ENCODE data around the gene MRPL46. TPM values are rescaled to one million over a fixed set of nuclear protein-coding genes. Genes with fewer than 3 reads are reported as not detected.
A peak's percentile ranks its signal among the peaks of the same experiment; 100 is the strongest.

Gene MRPL46
- total and polyA plus RNA-seq, 9 of the 15 experiments (the other 6 are each of a cell fraction or from before 2014, with no cell fraction given), result 41.2 to 72.2 (median 49.8) TPM

DNA sequence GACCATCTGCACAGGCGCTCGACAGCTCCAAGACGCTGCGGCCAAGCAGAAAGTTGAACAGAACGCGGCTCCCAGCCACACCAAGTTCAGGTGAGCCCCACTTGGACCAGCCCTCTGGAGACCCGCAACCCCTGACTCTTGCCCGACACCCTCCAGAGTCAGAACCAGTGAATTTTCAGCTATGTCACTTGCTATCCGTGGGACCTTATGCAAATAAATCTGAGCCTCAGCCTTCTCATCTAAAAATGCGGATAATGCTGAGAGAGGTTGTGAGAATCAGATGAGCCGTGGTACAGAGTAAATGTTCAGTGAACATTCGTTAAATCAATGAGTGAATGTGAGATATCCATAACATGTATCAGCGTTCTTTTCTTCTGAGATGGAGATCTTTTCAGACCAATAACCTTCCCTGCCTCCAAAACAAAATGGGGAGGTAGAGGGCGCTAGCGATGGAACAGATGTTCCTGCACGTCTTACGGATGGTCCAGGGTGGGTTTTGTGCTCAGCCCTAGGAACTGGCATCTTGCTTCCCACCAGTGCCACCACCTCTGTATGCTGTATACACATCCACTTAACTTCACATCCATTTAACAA is 844 bp upstream of the MRPL46 start:
- ChIA-PET CTCF (ENCODE audit: low intra/inter-chr PET ratio) (no interaction called here), POLR2A (interaction anchor here (0.6 to 1.3 kb wide), 10 partner anchors 10 to 250 kb away, joined by 3 to 16 read pairs (median 4); no protein-coding TSS in a partner anchor)
- H3K4me2 ChIP-seq (ENCODE audit: insufficient read depth, low read length), result peak overlapping the region; percentile 99
- H3K79me2 ChIP-seq (ENCODE audit: control insufficient read depth, insufficient read depth, low read length), result peaks cover 50% of the 10 kb centered on the region
- intact Hi-C loops (cut with micrococcal nuclease) (no loop called here), in situ Hi-C loops (cut with MboI) (no loop called here)
- no peaks in the 10 kb centered on the region for H3K9me1 ChIP-seq (ENCODE audit: control insufficient read depth, insufficient read depth, low read length)
- no peaks in the 10 kb centered on the region for H3K9me3 ChIP-seq (replicated peaks; ENCODE audit: control insufficient read depth, insufficient read depth, low read depth, low read length)
- FAIRE-seq (no peak), DNase-seq (ENCODE audit: extremely low read depth in 1 of 4, low spot score in 3 of 4) (peak; percentile 27 to 51 (median 38)), ATAC-seq (peak; percentile 34)
- BruUV-seq (replicated peaks), result TSS peak; percentile 64
- peak overlapping the region; percentile 99 for H3K27ac ChIP-seq (ENCODE audit: extremely low read depth, low read depth, low read length)
- peaks cover 5 to 15% of the 10 kb centered on the region in 2 experiments; a peak in 4 of 5 replicates for H3K4me1 ChIP-seq (replicated peaks in 1 of 2; ENCODE audit: control insufficient read depth in 2 of 2, insufficient read depth in 2 of 2, low read length in 2 of 2)
- H3K4me3 ChIP-seq, result peak overlapping the region; percentile 88
- no peaks in the 10 kb centered on the region for H3K27me3 ChIP-seq (ENCODE audit: control insufficient read depth in 2 of 2, insufficient read depth in 2 of 2, low read length in 2 of 2)
- peak overlapping the region; percentile 97 for H2AFZ ChIP-seq (ENCODE audit: low read depth, low read length)
- 2% methylated on average over 17 of the region's 17 CpGs for WGBS (ENCODE audit: insufficient coverage, low coverage, missing lambda C conversion rate)
- H4K20me1 ChIP-seq (replicated peaks; ENCODE audit: control insufficient read depth, insufficient read depth, low read length), result no peaks in the 10 kb centered on the region
- H3K36me3 ChIP-seq (ENCODE audit: control insufficient read depth, insufficient read depth, low read length), result peaks cover 69% of the 10 kb centered on the region
- H3K9ac ChIP-seq (ENCODE audit: insufficient read depth in 1 of 2, low read depth in 2 of 2, low read length in 2 of 2), result peak overlapping the region; percentile 94 to 99
- peak; percentile 7 to 49 (median 40); a peak in 4 of 6 replicates for TF ChIP-seq CTCF (IDR thresholded peaks at IDR 0.05 in 2 of 3, conservative IDR thresholded peaks at IDR 0.05 in 1 of 3; ENCODE audit: insufficient read depth in 2 of 3, low read depth in 1 of 3, low read length in 3 of 3)
- 0 out of 2 replicates have a peak, but pooled peaks have one; percentile 50 for TF ChIP-seq HMGXB4 (CRISPR knock-in tag; IDR thresholded peaks at IDR 0.05)
- TF ChIP-seq CBX2 (IDR thresholded peaks at IDR 0.05; ENCODE audit: insufficient read depth, low read length, poor library complexity, severe bottlenecking), result no peak
- TF ChIP-seq CHD1 (IDR thresholded peaks at IDR 0.05; ENCODE audit: low read length), result peak; percentile 66
- peak; percentile 1; the same call in 1 of the 2 replicates for TF ChIP-seq CBFB (CRISPR knock-in tag; IDR thresholded peaks at IDR 0.05)
- no peak for TF ChIP-seq NFRKB (IDR thresholded peaks at IDR 0.05; ENCODE audit: low read depth)
- TF ChIP-seq MYC (IDR thresholded peaks at IDR 0.05; ENCODE audit: low read depth, low read length), result 0 out of 2 replicates have a peak, but pooled peaks have one; percentile 1
- TF ChIP-seq MYC (CRISPR knock-in tag; IDR thresholded peaks at IDR 0.05; ENCODE audit: borderline replicate concordance, low read depth), result no peak
- no peak for TF ChIP-seq XRCC5 (IDR thresholded peaks at IDR 0.05; ENCODE audit: low read depth, low read length)
- TF ChIP-seq ZNF263 (CRISPR knock-in tag; IDR thresholded peaks at IDR 0.05; ENCODE audit: borderline replicate concordance), result 0 out of 2 replicates have a peak, but pooled peaks have one; percentile 11
- TF ChIP-seq ZNF134 (CRISPR knock-in tag; conservative IDR thresholded peaks at IDR 0.05), result no peak
- peak in 1 of 2 experiments; percentile 29; a peak in 1 of 4 replicates for TF ChIP-seq KDM1A (IDR thresholded peaks at IDR 0.05)
- no peak for TF ChIP-seq CLOCK (CRISPR knock-in tag; IDR thresholded peaks at IDR 0.05; ENCODE audit: borderline replicate concordance)
- TF ChIP-seq, protein P1, sequence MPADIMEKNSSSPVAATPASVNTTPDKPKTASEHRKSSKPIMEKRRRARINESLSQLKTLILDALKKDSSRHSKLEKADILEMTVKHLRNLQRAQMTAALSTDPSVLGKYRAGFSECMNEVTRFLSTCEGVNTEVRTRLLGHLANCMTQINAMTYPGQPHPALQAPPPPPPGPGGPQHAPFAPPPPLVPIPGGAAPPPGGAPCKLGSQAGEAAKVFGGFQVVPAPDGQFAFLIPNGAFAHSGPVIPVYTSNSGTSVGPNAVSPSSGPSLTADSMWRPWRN (IDR thresholded peaks at IDR 0.05; ENCODE audit: low read depth), result no peak

All from K562 (cell line).